K562 (cell line): Measurements from ENCODE around the gene PPDPF. TPM values are rescaled to one million over a fixed set of nuclear protein-coding genes. Genes with fewer than 3 reads are reported as not detected.

Source experiments
- ATAC-seq: fragments of 200-7000 bp; cut with Tn5 transposase; 3 replicates; pipeline ENCODE4 v1.9.1; 2020; ENCODE audit warnings: moderate library complexity
- BruUV-seq: library from RNA; stranded (reverse); fragments of 400-500 nt; replicated peaks from 2 replicates; lab custom pipeline; 2021; lab: Mats Ljungman, UMichigan
- CTCF ChIA-PET: fragments of 300-600 bp; formaldehyde crosslinking; extraction: SDS; loops from one replicate; lab custom pipeline; 2021; ENCODE audit warnings: low intra/inter-chr PET ratio; lab: Yijun Ruan, JAX
- POLR2A ChIA-PET: fragments of 300-600, 350-650 bp; sonication (Branson Sonifier 250); formaldehyde crosslinking; extraction: SDS; loops from one replicate; lab custom pipeline; 2021; ENCODE audit warnings: antibody characterized with exemption, inconsistent platforms; lab: Yijun Ruan, JAX
- DNase-seq, 4 experiments: peaks; one replicate each; pipeline versions ENCODE4 v3.0.0 to v3.0.0-alpha.2; 2011 to 2018; ENCODE audit warnings: low spot score in 3 of 4, mixed read lengths in 3 of 4; ENCODE audit errors: extremely low read depth in 1 of 4
- FAIRE-seq: peaks from 2 replicates; lab custom pipeline; 2011; peaks lifted over from hg19 to GRCh38; lab: Jason Lieb, UNC
- H2AFZ ChIP-seq: 2 replicates; pipeline ENCODE4 v1.6.0; 2011; ENCODE audit warnings: low read depth, low read length, control low read depth, inconsistent platforms
- H3K27ac ChIP-seq: fragments of 200-600 bp; 3 replicates; pipeline ENCODE4 v1.8.0; 2011; ENCODE audit warnings: low read depth, mild to moderate bottlenecking, control low read depth, inconsistent platforms, low read length, moderate library complexity, mixed read lengths; ENCODE audit errors: extremely low read depth
- H3K27me3 ChIP-seq, 2 experiments: fragments of 300-600 bp in 1 of 2; 2 replicates in 1 of 2; 3 replicates in 1 of 2; pipeline versions ENCODE4 v1.6.0 to v1.8.0; 2011; ENCODE audit warnings: inconsistent platforms in 2 of 2, low read length in 2 of 2, mild to moderate bottlenecking in 1 of 2, mixed read lengths in 1 of 2, moderate library complexity in 1 of 2; ENCODE audit not compliant: control insufficient read depth in 2 of 2, insufficient read depth in 2 of 2
- H3K36me3 ChIP-seq: fragments of 300-600 bp; 3 replicates; pipeline ENCODE4 v1.8.0; 2011; ENCODE audit warnings: mild to moderate bottlenecking, low read length, inconsistent platforms; ENCODE audit not compliant: control insufficient read depth, insufficient read depth
- H3K4me1 ChIP-seq, 2 experiments: fragments of 200-600 bp in 1 of 2; replicated peaks in 1 of 2; 2 replicates in 1 of 2; 3 replicates in 1 of 2; pipeline versions ENCODE4 v1.5.1 to v1.8.0; 2011; ENCODE audit warnings: inconsistent platforms in 2 of 2, low read length in 2 of 2, mild to moderate bottlenecking in 1 of 2, mixed read lengths in 1 of 2, moderate library complexity in 1 of 2; ENCODE audit not compliant: control insufficient read depth in 2 of 2, insufficient read depth in 2 of 2
- H3K4me2 ChIP-seq: 2 replicates; pipeline ENCODE4 v1.6.1; 2011; ENCODE audit warnings: low read length, control low read depth, inconsistent platforms, mixed read lengths; ENCODE audit not compliant: insufficient read depth
- H3K4me3 ChIP-seq: fragments of 200-600 bp; sonication (generic), shearing (Covaris generic); 2 replicates; pipeline ENCODE4 v1.5.1; 2016; ENCODE audit warnings: control low read depth, inconsistent platforms
- H3K79me2 ChIP-seq: fragments of 200-600 bp; 3 replicates; pipeline ENCODE4 v1.8.0; 2011; ENCODE audit warnings: low read length, inconsistent platforms; ENCODE audit not compliant: control insufficient read depth, insufficient read depth
- H3K9ac ChIP-seq, 2 experiments: 2 replicates each; pipeline versions ENCODE4 v1.6.0 to v1.6.1; 2011; ENCODE audit warnings: low read depth in 2 of 2, low read length in 2 of 2, control low read depth in 1 of 2, inconsistent platforms in 1 of 2, mild to moderate bottlenecking in 1 of 2, mixed read lengths in 1 of 2; ENCODE audit not compliant: insufficient read depth in 1 of 2
- H3K9me1 ChIP-seq: one replicate; pipeline ENCODE4 v1.6.0; 2011; ENCODE audit warnings: inconsistent platforms, mild to moderate bottlenecking, low read length, moderate library complexity; ENCODE audit not compliant: control insufficient read depth, insufficient read depth
- H3K9me3 ChIP-seq: replicated peaks from 2 replicates; pipeline ENCODE4 v1.5.1; 2011; ENCODE audit warnings: low read depth, low read length, inconsistent platforms; ENCODE audit not compliant: control insufficient read depth, insufficient read depth
- H4K20me1 ChIP-seq: replicated peaks from 2 replicates; pipeline ENCODE4 v1.6.1; 2011; ENCODE audit warnings: low read length, inconsistent platforms, mixed read lengths; ENCODE audit not compliant: control insufficient read depth, insufficient read depth
- CBFA2T3 ChIP-seq: fragments of 450-650 bp; IDR thresholded peaks from 2 replicates; pipeline ENCODE4 v1.6.1; 2017
- DPF2 ChIP-seq: fragments of 450-650 bp; IDR thresholded peaks from 2 replicates; pipeline ENCODE4 v1.6.1; 2016
- FIP1L1 ChIP-seq: fragments of 200-400 bp; formaldehyde crosslinking; IDR thresholded peaks from 2 replicates; pipeline ENCODE4 v1.6.1; 2018; ENCODE audit warnings: mild to moderate bottlenecking, low read depth, low read length; ENCODE audit not compliant: poor library complexity, severe bottlenecking
- MAX ChIP-seq: sonication (generic); formaldehyde crosslinking; IDR thresholded peaks from 2 replicates; pipeline ENCODE4 v1.9.0; 2022; ENCODE audit warnings: mild to moderate bottlenecking, missing genetic modification reagents
- XRCC4 ChIP-seq: IDR thresholded peaks from one replicate; pipeline ENCODE4 v1.6.1; 2011; ENCODE audit not compliant: insufficient read depth, insufficient read length; ENCODE audit errors: extremely low read depth
- ZKSCAN1 ChIP-seq: fragments of 150-350 bp; IDR thresholded peaks from 2 replicates; pipeline ENCODE4 v1.6.1; 2016; ENCODE audit warnings: low read depth, low read length
- ZNF12 ChIP-seq: sonication (generic); formaldehyde crosslinking; IDR thresholded peaks from 2 replicates; pipeline ENCODE4 v1.4.0; 2020; ENCODE audit warnings: mild to moderate bottlenecking, missing genetic modification reagents
- ZNF395 ChIP-seq: fragments of 200-800 bp; sonication (Bioruptor generic); IDR thresholded peaks from 2 replicates; pipeline ENCODE4 v1.6.1; 2017; ENCODE audit warnings: missing genetic modification characterization, missing compliant biosample characterization
- WGBS: fragments of 100-300 bp; shearing (Covaris generic); methylation state at CpG from one replicate; pipeline ENCODE4 v1.1.6; 2016; ENCODE audit warnings: low coverage, mixed read lengths; ENCODE audit not compliant: insufficient coverage; ENCODE audit errors: missing lambda C conversion rate; 5-methylcytosine and 5-hydroxymethylcytosine counted together
- in situ Hi-C: fragments of 300-500 bp; cut with MboI; formaldehyde crosslinking; loops from 4 replicates; pipeline ENCODE4 v1.15.0; 2018; ENCODE audit warnings: inconsistent platforms, mixed read lengths
- intact Hi-C: fragments of 100-400 bp; cut with micrococcal nuclease; formaldehyde crosslinking; loops from 2 replicates; pipeline ENCODE4 v1.14.2; 2022
- polyA plus RNA-seq, 8 experiments: library from polyadenylated mRNA; depleted of rRNA in 4 of 8; stranded (reverse) in 5 of 8; unstranded in 3 of 8; fragments of >200 nt; fragmentation: Nextera tagmentation in 2 of 8; fragmentation: Illumina TruSeq in 1 of 8; extraction: Ambion mirVana in 2 of 8; extraction: Trizol in 1 of 8; gene quantifications; 2 replicates each; pipeline versions ENCODE4 v1.2.1 to v1.2.3, GENCODE V29; 2011 to 2014; ENCODE audit warnings: inconsistent platforms in 1 of 8, missing spikeins in 1 of 8
- total RNA-seq, 7 experiments: library from RNA; depleted of rRNA in 6 of 7; stranded (reverse); fragments of >200 nt in 6 of 7; fragmentation: Illumina TruSeq in 2 of 7; extraction: Trizol in 2 of 7; gene quantifications; 2 replicates each; pipeline versions ENCODE4 v1.2.1 to v1.2.3, GENCODE V29; 2011 to 2021; ENCODE audit warnings: low replicate concordance in 1 of 7

Gene PPDPF
- total and polyA plus RNA-seq, 9 of the 15 experiments (the other 6 are each of a cell fraction or from before 2014, with no cell fraction given), result 0.77 to 233 (median 10.5) TPM

DNA sequence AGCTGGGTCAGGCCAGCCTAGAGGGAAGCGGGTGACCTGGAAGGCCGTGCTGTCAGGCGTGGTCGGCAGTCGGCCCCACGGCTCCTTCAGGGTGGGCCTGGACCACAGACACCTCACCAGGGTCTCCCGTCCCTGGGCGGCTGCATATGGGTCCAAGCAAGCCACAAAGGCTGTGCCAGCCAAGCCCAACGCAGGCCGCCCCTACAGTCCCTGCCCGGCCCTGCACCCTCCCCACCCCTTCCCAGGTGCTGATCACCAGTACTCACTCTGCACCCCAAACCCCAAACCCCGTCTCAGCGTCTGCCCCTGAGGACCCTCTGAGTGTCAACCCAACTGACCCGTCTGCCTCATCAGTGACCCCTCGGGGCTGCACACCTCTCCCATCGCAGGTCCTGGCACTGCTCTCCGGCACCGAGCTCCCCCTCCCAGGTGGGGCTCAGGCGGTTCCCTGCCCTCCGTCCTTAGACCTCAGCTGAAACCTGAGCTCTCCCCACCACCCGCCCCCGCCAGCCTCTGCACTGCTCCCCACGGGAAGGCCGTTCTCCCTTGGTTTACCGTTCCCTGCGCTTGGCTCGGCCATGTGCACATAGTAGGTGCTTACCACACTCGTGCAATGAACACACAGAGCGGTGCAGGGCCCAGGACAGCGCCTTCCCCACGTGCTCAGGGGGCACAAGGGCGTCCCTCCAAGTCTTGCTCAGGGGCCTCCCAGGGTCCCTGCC, 1.5 kb upstream of the PPDPF start:
- in situ Hi-C loops (no loop called here), intact Hi-C loops (no loop called here)
- H3K9ac ChIP-seq, result peak overlapping the region; percentile 53 to 98; a peak in 3 of 4 replicates
- H3K4me1 ChIP-seq, result peaks cover 10 to 57% of the 10 kb centered on the region in 2 experiments; a peak in 4 of 5 replicates
- no TSS peak for BruUV-seq
- peaks cover 14% of the 10 kb centered on the region for H3K79me2 ChIP-seq
- H3K4me2 ChIP-seq, result peak overlapping the region; percentile 66
- no peak for ATAC-seq
- peaks cover 9% of the 10 kb centered on the region for H3K9me3 ChIP-seq
- peak overlapping the region; percentile 85 for H3K4me3 ChIP-seq
- no peak for FAIRE-seq
- ChIA-PET CTCF (interaction anchor here (1.0 kb wide), 1 partner anchor 24 kb away, joined by 5 read pairs; no protein-coding TSS in a partner anchor), POLR2A (interaction anchor here (0.5 to 1.9 kb wide), 6 partner anchors 10 to 60 kb away, joined by 3 to 9 read pairs (median 3); no protein-coding TSS in a partner anchor)
- H3K9me1 ChIP-seq, result no peaks in the 10 kb centered on the region
- 35% methylated on average over 31 of the region's 32 CpGs for WGBS
- peaks cover 32 to 39% of the 10 kb centered on the region in 2 experiments for H3K27me3 ChIP-seq
- no peaks in the 10 kb centered on the region for H4K20me1 ChIP-seq
- peak overlapping the region; percentile 74 for H2AFZ ChIP-seq
- H3K36me3 ChIP-seq, result peaks cover 23% of the 10 kb centered on the region; the same call in 2 of the 3 replicates
- no peak overlapping the region for H3K27ac ChIP-seq
- DNase-seq, result no peak
- no peak for TF ChIP-seq XRCC4
- no peak for TF ChIP-seq FIP1L1
- 0 out of 2 replicates have a peak, but pooled peaks have one; percentile 11 for TF ChIP-seq ZNF12 (CRISPR knock-in tag)
- TF ChIP-seq ZNF395 (CRISPR knock-in tag), result 0 out of 2 replicates have a peak, but pooled peaks have one; percentile 19
- no peak for TF ChIP-seq CBFA2T3
- TF ChIP-seq ZKSCAN1, result peak; percentile 98
- TF ChIP-seq MAX, result peak; percentile 27; the same call in 1 of the 2 replicates
- TF ChIP-seq DPF2, result no peak
